Hepatocyte (in vitro differentiated cells): ENCODE results near the gene TNK2. TPM values are rescaled to one million over a fixed set of nuclear protein-coding genes. Genes with fewer than 3 reads are reported as not detected.

Experiments used
- DNase-seq: peaks from one replicate; pipeline ENCODE4 v3.0.0-alpha.2; 2016; ENCODE audit warnings: low spot score
- H2AFZ ChIP-seq: fragments of 200-600 bp; sonication (generic); 2 replicates; pipeline ENCODE4 v1.6.0; 2016; ENCODE audit warnings: antibody characterized with exemption, mild to moderate bottlenecking
- H3K27ac ChIP-seq: fragments of 200-600 bp; sonication (generic); 2 replicates; pipeline ENCODE4 v1.5.1; 2016; ENCODE audit warnings: mild to moderate bottlenecking
- H3K27me3 ChIP-seq: fragments of 200-600 bp; sonication (generic); 2 replicates; pipeline ENCODE4 v1.6.1; 2016
- H3K36me3 ChIP-seq: fragments of 200-600 bp; sonication (generic); replicated peaks from 2 replicates; pipeline ENCODE4 v1.5.1; 2016; ENCODE audit warnings: low read depth; ENCODE audit not compliant: insufficient read depth
- H3K4me1 ChIP-seq: fragments of 200-600 bp; sonication (generic); 2 replicates; pipeline ENCODE4 v1.5.1; 2016; ENCODE audit warnings: mild to moderate bottlenecking, moderate library complexity; ENCODE audit not compliant: insufficient read depth
- H3K4me2 ChIP-seq: fragments of 200-600 bp; sonication (generic); 2 replicates; pipeline ENCODE4 v1.6.0; 2016
- H3K4me3 ChIP-seq: fragments of 200-600 bp; sonication (generic); 2 replicates; pipeline ENCODE4 v1.5.1; 2016; ENCODE audit warnings: mild to moderate bottlenecking
- H3K79me2 ChIP-seq: fragments of 200-600 bp; sonication (generic); 2 replicates; pipeline ENCODE4 v1.6.0; 2017; ENCODE audit warnings: mild to moderate bottlenecking
- H3K9me2 ChIP-seq: fragments of 200-600 bp; sonication (generic); replicated peaks from 2 replicates; pipeline ENCODE4 v1.6.0; 2017; ENCODE audit warnings: mild to moderate bottlenecking; ENCODE audit not compliant: insufficient read depth
- H3K9me3 ChIP-seq: fragments of 200-600 bp; sonication (generic); 2 replicates; pipeline ENCODE4 v1.5.1; 2016; ENCODE audit warnings: low read depth, mild to moderate bottlenecking
- H4K20me1 ChIP-seq: fragments of 200-600 bp; sonication (generic); 2 replicates; pipeline ENCODE4 v1.6.0; 2016; ENCODE audit warnings: mild to moderate bottlenecking; ENCODE audit not compliant: insufficient read depth, poor library complexity, severe bottlenecking
- CTCF ChIP-seq: fragments of 200-600 bp; sonication (generic); IDR thresholded peaks from 2 replicates; pipeline ENCODE4 v1.5.1; 2016; ENCODE audit warnings: antibody characterized with exemption, mild to moderate bottlenecking; ENCODE audit not compliant: poor library complexity
- EZH2 ChIP-seq: fragments of 200-600 bp; sonication (generic); IDR thresholded peaks from 2 replicates; pipeline ENCODE4 v1.6.1; 2016; ENCODE audit warnings: antibody characterized with exemption, mild to moderate bottlenecking, borderline replicate concordance
- EZH2phosphoT487 ChIP-seq: fragments of 200-600 bp; sonication (generic); IDR thresholded peaks from one replicate; pipeline ENCODE4 v1.6.1; 2018; ENCODE audit warnings: antibody characterized with exemption, mild to moderate bottlenecking, low read depth, moderate library complexity; ENCODE audit not compliant: unreplicated experiment, severe bottlenecking
- WGBS: methylation state at CpG from one replicate; pipeline ENCODE4 v1.1.6; 2016; ENCODE audit warnings: low lambda C conversion rate; ENCODE audit errors: missing lambda C conversion rate; 5-methylcytosine and 5-hydroxymethylcytosine counted together
- polyA plus RNA-seq: library from polyadenylated mRNA; unstranded; fragments of >200 nt; fragmentation: Nextera tagmentation; extraction: Ambion mirVana; gene quantifications from 2 replicates; pipeline ENCODE4 v1.2.1, GENCODE V29; 2016
- total RNA-seq: library from RNA; depleted of rRNA; stranded (reverse); fragments of >200 nt; gene quantifications from 2 replicates; pipeline ENCODE4 v1.2.3, GENCODE V29; 2014

The TNK2 gene
- total and polyA plus RNA-seq, 2 experiments from 2014 or later = 5.9 to 11.6 TPM

DNA sequence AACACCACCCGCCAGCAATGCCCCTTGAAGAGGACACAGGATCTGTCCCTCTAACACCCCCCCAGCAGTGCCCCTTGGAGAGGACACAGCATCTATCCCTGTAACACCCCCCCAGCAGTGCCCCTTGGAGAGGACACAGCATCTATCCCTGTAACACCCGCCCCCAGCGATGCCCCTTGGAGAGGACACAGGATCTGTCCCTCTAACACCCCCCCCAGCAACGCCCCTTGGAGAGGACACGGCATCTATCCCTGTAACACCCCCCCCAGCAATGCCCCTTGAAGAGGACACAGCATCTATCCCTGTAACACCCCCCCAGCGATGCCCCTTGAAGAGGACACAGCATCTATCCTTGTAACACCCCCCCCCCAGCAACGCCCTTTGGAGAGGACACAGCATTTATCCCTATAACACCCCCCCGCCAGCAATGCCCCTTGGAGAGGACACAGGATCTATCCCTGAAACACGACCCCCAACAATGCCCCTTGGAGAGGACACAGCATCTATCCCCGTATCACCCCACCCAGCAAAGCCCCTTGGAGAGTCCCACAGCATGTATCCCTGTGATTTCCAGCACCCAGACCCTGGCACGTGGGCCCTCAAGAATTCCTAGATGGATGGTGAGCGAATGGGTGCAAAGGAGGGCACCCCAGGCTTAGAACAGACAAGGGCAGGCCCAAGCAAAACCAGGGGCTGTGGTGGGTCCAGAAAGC, 26.9 kb downstream of the TNK2 start:
- Histone ChIP-seq H3K9me3 (no peaks in the 10 kb centered on the region), H3K79me2 (no peaks in the 10 kb centered on the region), H3K27me3 (no peaks in the 10 kb centered on the region), H3K9me2 (no peaks in the 10 kb centered on the region), H2AFZ (no peak overlapping the region), H4K20me1 (no peaks in the 10 kb centered on the region), H3K36me3 (no peaks in the 10 kb centered on the region), H3K4me1 (no peaks in the 10 kb centered on the region), H3K4me3 (no peak overlapping the region), H3K27ac (no peak overlapping the region), H3K4me2 (no peak overlapping the region)
- no peak for DNase-seq
- no peak for TF ChIP-seq CTCF
- no peak for TF ChIP-seq EZH2
- no peak for TF ChIP-seq EZH2phosphoT487
- WGBS = 95% methylated on average over 10 of the region's 12 CpGs

GRCh38 chr3:195880037-195880431, 28.3 kb downstream of the TNK2 start:
- WGBS = 94% methylated on average over 4 of the region's 4 CpGs
- Histone ChIP-seq H3K9me3 (no peaks in the 10 kb centered on the region), H3K79me2 (no peaks in the 10 kb centered on the region), H3K4me1 (no peaks in the 10 kb centered on the region), H3K4me2 (no peak overlapping the region), H3K27me3 (no peaks in the 10 kb centered on the region), H3K9me2 (no peaks in the 10 kb centered on the region), H3K27ac (no peak overlapping the region), H3K4me3 (no peak overlapping the region), H2AFZ (no peak overlapping the region), H4K20me1 (no peaks in the 10 kb centered on the region), H3K36me3 (no peaks in the 10 kb centered on the region)
- TF ChIP-seq EZH2 (no peak), EZH2phosphoT487 (no peak), CTCF (no peak)
- DNase-seq = no peak

DNA sequence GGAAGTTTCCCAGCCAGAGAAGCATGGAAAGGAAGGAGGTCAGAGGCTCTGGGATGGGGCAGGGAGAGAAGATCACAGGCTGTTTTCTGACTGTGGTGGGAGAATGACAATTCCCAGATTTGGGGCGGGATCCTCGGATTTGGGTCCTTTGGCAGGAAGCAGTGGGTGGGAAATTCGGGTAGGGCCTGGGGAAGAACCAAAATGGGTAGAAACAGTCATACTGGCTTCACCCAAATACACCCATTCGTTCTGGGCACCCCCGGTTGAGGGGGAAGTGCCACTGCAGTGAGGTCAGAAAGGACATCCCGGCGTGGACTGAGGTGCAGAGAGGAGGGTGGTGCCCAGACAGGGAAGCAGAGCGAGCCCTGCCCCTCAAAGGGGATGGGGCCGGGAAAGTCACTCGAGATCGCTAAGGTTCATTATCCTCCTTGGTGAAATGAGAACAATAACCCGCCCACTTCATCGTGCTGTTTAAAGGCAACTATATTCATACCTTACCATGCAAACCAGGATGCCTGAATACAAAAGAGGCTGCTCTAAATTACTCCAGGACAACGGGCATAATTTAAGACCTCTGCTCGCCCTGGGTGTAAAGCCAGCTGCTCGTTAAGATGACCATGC, 28.8 kb downstream of the TNK2 start:
- Histone ChIP-seq H3K36me3 (no peaks in the 10 kb centered on the region), H2AFZ (no peak overlapping the region), H3K4me2 (no peak overlapping the region), H3K79me2 (no peaks in the 10 kb centered on the region), H3K27me3 (no peaks in the 10 kb centered on the region), H4K20me1 (no peaks in the 10 kb centered on the region), H3K4me3 (no peak overlapping the region), H3K4me1 (no peaks in the 10 kb centered on the region), H3K9me3 (no peaks in the 10 kb centered on the region), H3K27ac (no peak overlapping the region), H3K9me2 (no peaks in the 10 kb centered on the region)
- whole genome bisulfite sequencing = 92% methylated on average over 16 of the region's 16 CpGs
- no peak for DNase-seq
- TF ChIP-seq EZH2phosphoT487 = no peak
- TF ChIP-seq CTCF = no peak
- TF ChIP-seq EZH2 = no peak
